ENCODE measurements around the gene NADK. TPM values are rescaled to one million over a fixed set of nuclear protein-coding genes. Genes with fewer than 3 reads are reported as not detected.
"Not testable (repeated sequence)": the region's sequence is repeated elsewhere in the genome, so short reads cannot be mapped to it uniquely, and the experiment has no call there.

The NADK gene
- polyA plus RNA-seq, 1 experiment, result 37.8 TPM

DNA sequence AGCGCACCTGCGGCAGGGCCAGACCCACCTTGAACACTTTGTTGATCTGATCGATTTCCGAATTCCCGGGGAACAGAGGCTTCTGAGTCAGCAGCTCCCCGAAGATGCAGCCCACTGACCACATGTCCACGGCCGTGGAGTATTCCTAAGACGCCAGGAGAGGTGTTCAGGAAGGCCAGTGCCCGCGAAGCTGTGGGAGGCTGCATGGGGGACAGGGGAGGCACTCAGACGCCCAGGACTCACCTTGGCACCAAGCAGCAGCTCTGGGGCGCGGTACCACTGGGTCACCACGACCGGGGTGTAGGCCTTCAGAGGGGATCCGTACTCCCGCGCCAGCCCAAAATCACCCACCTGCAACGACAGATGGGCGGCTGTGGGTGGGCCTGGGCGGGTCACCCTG lies 74.5 kb downstream of the NADK start:
- CTCF ChIA-PET, result no interaction called here
- TF ChIP-seq, protein P1, sequence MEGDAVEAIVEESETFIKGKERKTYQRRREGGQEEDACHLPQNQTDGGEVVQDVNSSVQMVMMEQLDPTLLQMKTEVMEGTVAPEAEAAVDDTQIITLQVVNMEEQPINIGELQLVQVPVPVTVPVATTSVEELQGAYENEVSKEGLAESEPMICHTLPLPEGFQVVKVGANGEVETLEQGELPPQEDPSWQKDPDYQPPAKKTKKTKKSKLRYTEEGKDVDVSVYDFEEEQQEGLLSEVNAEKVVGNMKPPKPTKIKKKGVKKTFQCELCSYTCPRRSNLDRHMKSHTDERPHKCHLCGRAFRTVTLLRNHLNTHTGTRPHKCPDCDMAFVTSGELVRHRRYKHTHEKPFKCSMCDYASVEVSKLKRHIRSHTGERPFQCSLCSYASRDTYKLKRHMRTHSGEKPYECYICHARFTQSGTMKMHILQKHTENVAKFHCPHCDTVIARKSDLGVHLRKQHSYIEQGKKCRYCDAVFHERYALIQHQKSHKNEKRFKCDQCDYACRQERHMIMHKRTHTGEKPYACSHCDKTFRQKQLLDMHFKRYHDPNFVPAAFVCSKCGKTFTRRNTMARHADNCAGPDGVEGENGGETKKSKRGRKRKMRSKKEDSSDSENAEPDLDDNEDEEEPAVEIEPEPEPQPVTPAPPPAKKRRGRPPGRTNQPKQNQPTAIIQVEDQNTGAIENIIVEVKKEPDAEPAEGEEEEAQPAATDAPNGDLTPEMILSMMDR (IDR thresholded peaks at IDR 0.05; ENCODE audit: low read depth, low read length), result no peak
- POLR2A ChIA-PET, result no interaction called here
- H3K27me3 ChIP-seq (ENCODE audit: control insufficient read depth, insufficient read depth, low read length), result no peaks in the 10 kb centered on the region
- H3K4me3 ChIP-seq (ENCODE audit: low read depth, low read length), result no peak overlapping the region
- no peak for DNase-seq (ENCODE audit: low read depth, low spot score)
- H3K9me3 ChIP-seq (ENCODE audit: control insufficient read depth, insufficient read depth, low read length), result no peaks in the 10 kb centered on the region
- no peak overlapping the region for H3K27ac ChIP-seq (ENCODE audit: low read depth, low read length)

DNA sequence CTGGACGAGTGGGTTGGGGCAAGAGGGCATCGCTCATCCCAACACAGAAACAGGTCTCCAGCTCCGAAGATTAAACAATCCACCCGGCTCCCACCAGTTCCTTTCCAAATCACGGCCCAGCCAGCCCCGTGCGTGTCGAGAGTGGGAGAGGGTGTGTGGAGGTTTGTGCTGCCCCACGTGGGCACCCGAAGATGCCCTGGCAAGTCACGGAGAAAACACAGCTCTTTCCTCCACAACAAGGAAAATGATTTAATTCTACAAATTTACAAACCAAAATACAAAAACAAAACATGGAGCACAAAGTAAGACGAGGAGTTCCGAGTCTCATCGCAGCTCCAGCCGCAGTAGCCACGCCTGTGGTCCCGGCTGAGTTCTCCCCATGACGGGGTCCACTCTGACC lies 75.8 kb downstream of the NADK start:
- H3K9me3 ChIP-seq (ENCODE audit: control insufficient read depth, insufficient read depth, low read length); CTCF ChIA-PET; H3K4me3 ChIP-seq (ENCODE audit: low read depth, low read length); H3K27ac ChIP-seq (ENCODE audit: low read depth, low read length); POLR2A ChIA-PET; DNase-seq (ENCODE audit: low read depth, low spot score); H3K27me3 ChIP-seq (ENCODE audit: control insufficient read depth, insufficient read depth, low read length): not testable (repeated sequence)

Other genes starting within 250 kb of the NADK start
- 5.1 and 7.2 TPM in 2 replicates for gene TMEM240, start 237.8 kb downstream of the NADK start, polyA plus RNA-seq (2011; rRNA removed)
- 104 and 113 TPM in 2 replicates for gene SSU72, start 203.6 kb downstream of the NADK start, polyA plus RNA-seq (2011; rRNA removed)
- gene FNDC10, start 178.3 kb downstream of the NADK start, polyA plus RNA-seq (2011; rRNA removed), result 1.4 and 2.3 TPM in 2 replicates
- gene MIB2, start 163.0 kb downstream of the NADK start, polyA plus RNA-seq (2011; rRNA removed), result 9.4 and 14.0 TPM in 2 replicates
- 4.9 and 7.1 TPM in 2 replicates for gene MMP23B, start 146.3 kb downstream of the NADK start, polyA plus RNA-seq (2011; rRNA removed)
- gene CDK11B, start 119.5 kb downstream of the NADK start, polyA plus RNA-seq (2011; rRNA removed), result 6.7 and 13.3 TPM in 2 replicates
- 30.5 and 36.4 TPM in 2 replicates for gene SLC35E2B, start 85.7 kb downstream of the NADK start, polyA plus RNA-seq (2011; rRNA removed)
- gene CDK11A, start 54.1 kb downstream of the NADK start, polyA plus RNA-seq (2011; rRNA removed), result 6.0 and 10.6 TPM in 2 replicates
- gene GNB1, start 112.6 kb upstream of the NADK start, polyA plus RNA-seq (2011; rRNA removed), result 400 and 437 TPM in 2 replicates
- 0.21 TPM in 2 replicates for gene CALML6, start 136.8 kb upstream of the NADK start, polyA plus RNA-seq (2011; rRNA removed)
- gene TMEM52, start 140.8 kb upstream of the NADK start, polyA plus RNA-seq (2011; rRNA removed), result 0.30 and 0.53 TPM in 2 replicates
- not detected in 2 replicates for gene CFAP74, start 225.3 kb upstream of the NADK start, polyA plus RNA-seq (2011; rRNA removed)
- gene GABRD, start 240.9 kb upstream of the NADK start, polyA plus RNA-seq (2011; rRNA removed), result not detected in 2 replicates

Data from AG04450 (cell line).